LoVo (cell line): ENCODE data around the gene DNAJC5.

ENCODE experiments used
- DNase-seq: peaks from one replicate; pipeline ENCODE4 v3.0.0-alpha.2; 2016; ENCODE audit warnings: low spot score

The DNAJC5 gene

DNA sequence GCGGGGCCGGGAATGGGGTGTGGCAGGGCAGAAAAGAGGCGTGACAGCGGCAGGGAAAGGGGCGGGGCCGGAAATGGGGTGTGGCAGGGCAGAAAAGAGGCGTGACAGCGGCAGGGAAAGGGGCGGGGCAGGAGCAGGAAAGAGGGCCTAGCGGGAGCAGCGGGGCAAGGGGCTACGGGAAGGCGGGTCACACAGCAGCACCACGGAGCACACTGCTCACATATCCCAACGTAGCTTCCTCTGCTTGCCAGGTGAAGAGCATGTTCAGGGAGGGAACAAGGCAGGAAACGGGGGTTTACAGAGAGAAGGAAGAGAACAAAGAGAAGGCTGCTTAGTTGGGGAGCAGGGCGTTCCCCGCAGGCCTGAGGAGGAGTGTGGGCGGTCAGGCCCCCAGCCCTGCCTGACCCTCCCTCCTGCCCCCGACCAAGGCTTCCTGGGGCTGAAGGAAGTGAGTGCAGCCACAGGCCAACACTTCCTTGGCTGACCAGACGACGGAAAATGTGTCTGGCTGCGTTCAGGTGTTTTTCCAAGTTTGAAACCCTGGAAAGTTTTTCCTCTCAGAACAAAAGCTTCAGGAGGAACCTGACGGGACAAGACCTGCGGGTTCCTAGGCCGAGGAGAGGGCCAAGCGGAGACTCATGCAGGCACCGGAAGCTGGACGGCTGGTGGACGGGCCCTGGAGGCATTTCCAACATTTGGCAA lies 47.5 kb downstream of the DNAJC5 start:
- no peak for DNase-seq

DNA sequence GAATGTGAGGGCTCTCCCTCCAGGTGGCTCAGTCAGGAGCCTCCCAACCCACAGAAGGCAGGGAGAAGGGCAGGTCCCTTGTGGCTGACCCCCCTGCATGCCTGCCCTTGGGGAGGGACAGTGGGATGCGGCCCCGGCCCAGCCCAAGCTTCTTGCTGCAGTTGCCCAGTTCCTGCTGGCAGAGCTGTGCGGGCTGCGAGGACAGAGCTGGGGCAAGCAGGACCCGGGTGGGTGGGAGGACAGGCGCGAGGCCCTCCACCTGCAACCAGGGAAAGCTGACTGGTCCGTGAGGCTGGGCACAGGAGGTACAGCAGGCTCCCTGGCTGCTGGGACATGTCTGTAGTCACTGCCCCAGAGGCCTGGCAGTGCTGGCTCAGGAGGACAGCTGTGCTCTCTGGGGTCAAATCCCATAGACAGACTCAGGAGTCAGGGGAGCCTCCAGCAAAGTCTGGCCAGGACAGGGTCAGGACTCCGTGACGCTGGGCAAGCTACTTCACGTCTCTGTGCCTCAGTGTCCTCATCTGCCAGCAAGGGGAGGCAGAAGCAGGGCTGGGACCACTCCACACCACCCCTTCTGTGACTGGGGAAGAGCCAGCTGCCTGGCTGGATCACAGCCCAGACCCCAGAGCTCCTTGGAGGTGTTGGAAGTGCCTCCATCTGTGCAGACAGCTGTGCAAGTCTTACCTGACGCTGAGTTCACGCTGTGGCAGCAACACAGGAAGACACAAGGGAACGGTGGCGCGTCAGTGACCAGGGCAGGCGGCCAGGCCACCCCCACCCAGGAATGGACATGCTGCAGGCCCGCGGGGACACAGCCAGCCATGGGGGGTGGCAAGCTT lies 48.3 kb downstream of the DNAJC5 start:
- DNase-seq, result no peak

DNA sequence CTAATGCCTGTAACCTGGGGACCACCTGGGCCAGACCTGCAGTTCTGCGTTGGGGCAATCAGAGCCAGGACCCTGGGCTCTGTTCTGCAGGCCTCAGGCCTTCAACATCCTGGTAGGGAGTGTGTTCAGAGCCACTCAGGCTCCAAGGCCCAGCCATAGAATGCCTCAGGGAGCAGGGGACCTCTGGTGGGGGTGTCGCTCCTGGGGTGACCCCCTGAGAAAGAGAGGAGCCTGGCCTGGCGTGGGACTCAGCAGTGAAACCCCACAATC lies 48.8 kb downstream of the DNAJC5 start:
- no peak for DNase-seq

DNA sequence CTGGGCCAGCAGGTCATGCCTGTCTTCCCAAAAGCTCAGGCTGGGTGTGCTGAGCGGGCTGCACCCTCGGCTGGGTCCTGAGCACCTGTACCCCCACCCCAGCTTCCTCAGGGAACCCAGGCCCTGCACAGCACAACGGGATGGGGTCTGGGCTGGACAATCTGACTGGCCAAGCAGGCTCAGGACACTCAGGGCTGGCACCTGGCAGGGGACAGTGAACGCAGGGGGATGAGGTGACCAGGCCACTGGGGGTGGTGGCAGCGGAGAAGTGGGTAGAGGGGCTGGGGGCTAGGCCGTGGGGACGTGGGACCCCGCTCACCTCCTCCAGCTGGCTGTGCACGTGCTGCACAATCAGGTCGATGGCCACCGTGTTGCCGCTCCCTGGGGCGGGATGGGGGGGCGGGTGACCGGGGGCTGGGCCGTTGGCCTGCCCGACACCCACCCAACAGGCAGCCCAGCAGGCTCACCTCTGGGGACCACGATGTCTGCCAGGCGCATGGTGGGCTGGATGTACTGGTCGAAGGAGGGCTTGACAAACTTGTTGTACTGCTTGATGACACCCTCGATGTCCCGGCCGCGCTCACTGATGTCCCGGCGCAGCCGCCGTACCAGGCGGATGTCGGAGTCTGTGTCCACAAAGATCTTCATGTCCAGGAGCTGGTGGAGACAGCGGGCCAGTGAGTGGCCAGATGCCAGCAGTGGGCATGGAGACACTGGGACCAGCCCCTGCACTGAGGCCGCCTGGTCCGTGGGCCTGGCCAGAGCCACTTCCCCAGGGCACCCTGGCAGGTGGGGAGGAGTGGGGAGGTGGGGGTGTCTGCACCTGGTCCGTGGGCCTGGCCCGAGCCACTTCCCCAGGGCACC lies 49.4 kb downstream of the DNAJC5 start:
- no peak for DNase-seq

DNA sequence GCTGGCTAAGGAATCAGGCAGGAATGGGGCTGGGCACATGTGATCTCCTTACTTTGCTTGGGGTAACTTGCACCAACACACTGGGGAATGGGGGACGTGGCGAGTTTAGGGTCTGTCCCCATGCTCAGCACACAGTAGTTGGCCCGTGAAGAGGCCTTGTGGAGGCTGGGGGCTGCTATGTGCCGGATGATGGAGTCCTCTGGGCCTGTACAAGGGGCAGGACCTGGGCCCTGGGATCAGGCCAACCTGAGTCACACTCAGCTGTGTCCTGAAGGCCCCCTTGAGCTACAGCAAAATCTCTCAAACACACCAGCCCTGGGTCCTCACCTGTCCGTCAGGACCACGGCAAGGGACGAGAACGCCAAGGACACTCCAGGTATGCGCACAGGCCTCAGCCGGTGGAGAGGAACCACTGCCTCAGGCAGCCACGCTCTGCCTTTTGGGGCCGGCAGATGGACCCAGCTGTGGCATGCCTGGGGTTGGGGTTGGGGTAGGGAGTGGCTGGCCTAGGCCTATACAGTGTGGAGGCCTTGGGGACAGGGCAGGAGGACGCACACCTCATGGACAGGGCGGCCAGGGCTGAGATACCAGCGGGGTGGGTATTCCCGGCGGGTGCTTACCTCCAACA lies 50.2 kb downstream of the DNAJC5 start:
- DNase-seq, result no peak

DNA sequence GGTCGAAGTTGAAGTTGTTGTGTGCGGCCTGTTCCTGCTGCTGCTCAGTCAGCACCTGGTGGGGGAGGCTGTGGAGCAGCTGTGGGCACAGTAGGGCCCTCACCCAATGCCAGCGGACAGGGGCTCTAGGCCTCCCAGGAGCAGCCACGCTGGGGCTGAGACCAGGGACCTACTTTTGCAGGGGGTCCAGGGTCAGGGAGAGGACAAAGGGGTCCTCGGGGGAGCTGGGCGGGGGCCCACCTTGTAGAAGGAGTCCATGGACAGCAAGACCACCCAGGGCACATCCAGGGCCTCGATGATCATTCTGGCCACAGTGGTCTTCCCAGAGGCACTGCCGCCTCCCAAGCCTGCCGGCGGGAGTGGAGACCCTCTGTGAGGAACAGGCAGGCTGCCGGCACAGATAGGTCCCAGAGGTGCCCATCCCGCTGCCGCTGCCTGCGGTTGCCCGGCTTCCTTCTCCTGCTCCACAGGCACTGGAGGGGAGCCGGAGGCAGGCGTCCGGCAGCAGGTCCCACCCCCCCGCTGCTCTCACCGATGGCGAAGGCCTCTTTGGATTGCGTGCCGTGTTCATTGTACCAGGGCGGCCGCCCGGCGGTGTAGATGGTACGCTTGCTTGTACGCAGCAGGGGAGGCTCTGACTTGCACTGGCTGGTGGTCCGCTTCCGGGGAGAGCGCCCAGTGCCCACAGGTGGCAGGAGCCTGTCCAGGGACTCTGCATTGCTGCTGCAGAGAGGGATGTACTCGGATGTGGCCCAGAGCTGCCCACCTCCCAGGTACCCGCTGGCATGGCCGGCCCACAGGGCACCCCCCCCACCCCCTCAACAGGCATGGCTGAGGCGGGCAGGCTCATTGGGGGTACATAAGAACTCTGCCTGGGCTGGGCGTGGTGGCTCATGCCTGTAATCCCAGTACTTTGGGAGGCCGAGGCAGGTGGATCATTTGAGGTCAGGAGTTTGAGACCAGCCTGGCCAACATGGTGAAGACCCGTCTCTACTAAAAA lies 51.3 kb downstream of the DNAJC5 start:
- DNase-seq, result no peak

DNA sequence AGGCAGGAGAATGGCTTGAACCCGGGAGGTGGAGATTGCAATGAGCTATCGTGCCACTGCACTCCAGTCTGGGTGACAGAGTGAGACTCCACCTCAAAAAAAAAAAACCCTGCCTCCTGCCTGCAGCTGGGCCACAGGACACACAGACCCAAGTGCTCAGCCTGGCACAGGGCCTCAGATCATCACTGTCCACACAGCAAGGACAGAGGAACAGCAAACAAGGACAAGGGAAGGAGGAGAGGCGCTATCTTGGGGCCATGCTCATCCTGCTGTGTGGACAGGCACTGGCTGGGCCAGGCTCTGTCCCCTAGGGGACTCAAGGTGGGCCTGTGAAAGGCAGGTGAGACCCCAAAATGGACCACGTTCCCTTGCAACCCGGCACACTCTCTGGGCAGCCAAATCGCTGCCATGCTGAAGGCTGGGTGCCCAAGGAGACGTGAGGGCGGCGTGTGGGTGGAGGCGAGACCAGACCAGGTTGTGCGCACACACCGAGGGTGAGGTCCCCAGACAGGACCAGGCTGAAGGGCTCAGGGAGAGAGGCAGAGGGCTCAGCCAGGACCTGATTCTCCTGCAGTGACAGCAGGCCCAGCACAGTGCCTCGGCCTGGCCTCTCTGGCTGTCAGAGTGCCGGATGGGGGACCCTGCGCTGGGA lies 52.2 kb downstream of the DNAJC5 start:
- no peak for DNase-seq

DNA sequence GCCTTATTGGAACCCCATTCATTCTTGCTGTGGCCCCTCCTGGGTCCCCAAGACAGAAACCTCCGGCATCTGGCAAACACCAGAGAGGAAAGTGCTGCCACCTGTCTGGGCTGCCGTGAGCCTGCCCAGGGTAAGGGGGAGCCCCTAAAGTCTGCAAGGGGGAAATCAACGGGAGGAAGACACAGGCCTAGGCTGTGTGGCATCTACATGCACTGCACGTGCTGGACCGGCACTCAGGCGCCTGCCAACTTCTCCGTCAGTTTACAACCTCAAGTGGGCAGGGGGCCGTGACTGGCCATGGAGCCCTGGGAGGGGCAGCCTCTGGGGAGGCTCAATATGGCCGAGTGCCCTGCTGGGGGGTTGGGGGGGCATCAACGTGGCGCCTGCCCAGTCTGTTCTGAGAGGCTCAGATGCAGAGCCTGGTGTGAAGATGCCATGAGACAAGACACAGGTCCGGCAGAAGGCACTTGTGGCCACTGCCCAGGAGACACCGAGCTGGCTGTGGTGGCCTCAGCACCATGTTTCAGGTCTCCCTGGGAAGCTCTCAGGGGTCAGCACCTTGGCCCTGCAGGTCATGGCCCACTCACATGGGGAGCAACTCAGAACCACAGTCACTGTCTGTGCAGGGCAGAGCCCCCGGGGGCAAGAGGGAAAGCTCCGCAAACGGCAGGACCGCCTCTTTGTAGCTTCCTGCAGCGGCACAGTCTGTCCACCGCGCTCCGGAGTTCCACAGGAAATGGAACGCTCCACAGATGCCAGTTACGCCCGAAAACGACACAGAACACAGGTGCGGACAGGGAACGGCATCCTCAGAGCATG lies 52.9 kb downstream of the DNAJC5 start:
- DNase-seq, result no peak

DNA sequence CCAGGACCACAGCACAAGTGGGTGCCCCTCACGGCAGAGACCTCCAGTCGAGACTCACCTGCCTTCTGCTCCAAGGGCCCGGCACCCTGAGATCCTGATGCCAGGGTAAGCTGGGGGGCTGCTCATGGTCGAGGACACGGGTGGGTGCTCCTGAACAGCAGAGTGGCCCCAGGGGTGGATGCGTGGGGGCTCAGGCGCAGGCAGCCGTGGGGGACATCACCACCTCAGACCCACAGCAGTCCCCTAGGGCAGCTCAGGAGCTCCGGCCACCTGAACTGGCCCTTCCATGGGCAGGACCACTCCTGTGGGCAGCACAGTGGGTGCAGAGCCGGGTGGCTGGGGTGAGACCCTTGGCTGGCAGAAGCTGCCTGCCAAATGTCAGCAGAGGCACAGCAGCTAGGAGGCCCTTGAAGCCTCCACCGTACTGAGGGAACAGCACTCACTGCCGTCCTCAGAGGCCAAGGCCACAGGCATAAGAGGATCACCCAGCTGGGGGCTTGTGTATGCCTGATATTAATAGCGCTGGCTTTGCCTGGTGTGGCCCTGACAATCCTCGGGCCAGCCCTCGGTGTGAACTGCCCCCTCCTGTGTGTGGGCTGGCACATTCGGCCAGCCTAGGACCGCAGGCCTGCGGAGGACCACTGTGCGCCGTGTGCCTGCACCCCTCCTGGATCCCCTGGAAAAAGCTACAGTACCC lies 55.9 kb downstream of the DNAJC5 start:
- no peak for DNase-seq

DNA sequence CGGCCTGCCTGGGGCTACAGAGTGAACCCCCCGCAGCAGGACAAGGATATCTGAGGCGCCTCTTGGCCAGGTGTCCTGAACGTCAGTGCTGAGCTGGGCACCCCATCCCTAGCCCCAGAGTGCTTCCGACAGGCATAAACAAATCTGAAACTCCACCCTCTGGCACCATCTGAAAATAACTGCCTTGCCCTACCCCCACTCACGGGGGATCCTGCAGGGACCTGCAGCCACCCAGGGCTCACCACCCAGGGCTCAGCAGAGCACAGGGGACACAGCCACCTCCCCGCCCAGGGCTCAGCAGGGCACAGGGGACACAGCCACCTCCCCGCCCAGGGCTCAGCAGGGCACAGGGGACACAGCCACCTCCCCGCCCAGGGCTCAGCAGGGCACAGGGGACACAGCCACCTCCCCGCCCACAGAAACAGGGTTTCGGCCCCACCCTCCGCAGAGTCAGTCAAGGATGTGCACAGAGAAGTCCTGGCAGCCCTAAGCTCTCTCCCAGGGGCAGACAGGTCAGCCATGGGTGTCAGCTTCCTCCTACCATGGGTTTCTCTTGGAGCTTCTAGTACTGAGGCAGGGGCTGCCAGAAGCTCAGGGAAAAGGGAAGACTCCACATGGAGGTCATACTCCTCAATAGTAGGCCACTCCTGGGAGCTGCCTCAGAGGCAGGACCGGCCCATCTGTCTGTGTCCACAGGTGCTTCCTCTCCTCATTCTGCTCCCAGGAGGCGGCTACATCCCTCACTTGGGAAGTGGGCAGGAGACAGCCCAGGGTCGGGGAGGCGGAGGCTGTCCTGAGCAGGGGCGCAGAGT lies 56.7 kb downstream of the DNAJC5 start:
- DNase-seq, result no peak

DNA sequence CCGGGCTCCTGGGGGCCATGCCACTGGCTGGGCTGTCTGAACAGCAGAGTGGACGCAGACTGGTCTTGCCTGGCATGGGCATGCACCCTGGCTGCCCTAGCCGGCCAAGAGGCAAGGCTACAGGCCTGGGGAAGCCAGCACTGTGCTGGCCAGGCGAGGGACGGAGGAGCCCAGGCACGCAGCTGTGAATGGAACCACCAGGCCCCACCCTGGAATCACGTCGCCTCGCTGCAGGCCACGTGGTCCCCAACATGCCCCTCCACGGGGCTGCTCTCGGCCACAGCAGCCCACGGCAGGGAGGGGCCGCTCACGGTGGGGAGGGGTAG lies 57.2 kb downstream of the DNAJC5 start:
- no peak for DNase-seq

DNA sequence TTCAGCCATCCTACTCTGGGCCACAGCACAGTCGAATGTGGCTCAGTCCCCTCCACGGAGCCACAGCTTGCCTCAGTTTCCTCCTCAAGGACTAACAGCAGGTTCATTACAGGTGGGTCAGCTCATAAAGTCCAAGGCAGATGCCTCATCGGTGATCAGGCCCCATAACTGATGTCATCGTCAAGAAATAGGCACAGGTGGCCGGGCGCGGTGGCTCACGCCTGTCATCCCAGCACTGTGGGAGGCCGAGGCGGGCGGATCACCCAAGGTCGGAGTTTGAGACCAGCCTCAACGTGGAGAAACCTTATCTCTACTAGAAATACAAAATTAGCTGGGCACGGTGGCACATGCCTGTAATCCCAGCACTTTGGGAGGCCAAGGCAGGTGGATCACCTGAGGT lies 57.8 kb downstream of the DNAJC5 start:
- DNase-seq, result peak; percentile 44

DNA sequence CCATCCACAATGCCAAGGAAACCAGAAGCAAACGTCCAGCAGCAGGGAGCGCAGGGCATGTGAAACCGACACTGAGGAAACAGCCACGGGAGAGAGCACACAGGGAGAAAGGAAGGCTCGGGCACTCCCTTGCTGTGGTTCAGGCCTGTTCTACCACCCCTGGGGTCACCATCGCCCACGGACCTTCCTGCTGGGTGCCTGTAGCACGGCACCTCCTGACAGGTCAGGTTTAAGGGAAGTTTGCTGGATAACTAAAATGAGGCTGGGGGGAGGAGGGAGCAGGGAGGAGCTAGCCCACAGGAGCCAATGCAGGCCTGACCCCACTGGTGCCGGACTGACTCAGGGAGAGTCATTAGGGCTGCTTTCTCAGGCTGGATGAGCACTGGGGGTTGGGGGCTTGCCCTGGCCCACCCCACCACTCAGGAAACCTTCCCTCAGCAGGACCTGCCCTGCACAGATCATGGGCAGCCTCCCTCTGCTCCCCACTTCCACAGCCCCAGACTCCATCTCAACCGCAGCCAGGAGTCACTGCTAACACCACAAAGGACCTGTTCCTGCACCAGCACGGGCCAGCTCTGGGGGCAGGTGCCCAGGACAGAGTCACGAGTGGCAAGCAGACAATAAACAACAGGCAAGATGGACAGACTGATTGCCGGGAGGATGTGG lies 59.0 kb downstream of the DNAJC5 start:
- DNase-seq, result no peak

DNA sequence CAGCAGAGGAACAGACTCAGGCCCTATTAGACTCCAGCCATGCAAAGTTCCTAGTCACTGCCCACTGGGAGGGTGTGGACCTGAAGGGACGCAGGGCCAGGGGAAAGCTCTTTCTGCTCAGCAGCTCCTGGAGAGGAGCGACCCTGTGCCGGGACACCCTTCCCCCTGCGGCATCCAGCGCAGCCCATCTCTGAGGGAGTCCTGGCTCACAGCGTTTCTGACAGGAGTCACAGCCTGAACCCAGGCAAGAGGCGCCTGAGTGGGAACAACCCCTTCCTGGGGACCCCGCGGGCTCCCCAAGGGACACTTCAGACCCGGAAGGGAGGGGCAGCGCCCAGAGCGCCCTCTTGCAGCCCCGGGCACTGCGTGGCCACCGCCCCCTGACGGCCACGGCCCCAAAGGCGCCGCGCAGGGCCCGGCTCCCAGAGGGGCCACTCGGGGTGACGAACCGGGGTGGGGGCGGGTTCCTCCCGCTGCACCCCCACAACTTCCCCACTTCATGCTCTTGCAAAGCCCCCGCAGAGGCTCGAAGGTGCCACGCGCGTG lies 60.4 kb downstream of the DNAJC5 start:
- DNase-seq, result no peak

DNA sequence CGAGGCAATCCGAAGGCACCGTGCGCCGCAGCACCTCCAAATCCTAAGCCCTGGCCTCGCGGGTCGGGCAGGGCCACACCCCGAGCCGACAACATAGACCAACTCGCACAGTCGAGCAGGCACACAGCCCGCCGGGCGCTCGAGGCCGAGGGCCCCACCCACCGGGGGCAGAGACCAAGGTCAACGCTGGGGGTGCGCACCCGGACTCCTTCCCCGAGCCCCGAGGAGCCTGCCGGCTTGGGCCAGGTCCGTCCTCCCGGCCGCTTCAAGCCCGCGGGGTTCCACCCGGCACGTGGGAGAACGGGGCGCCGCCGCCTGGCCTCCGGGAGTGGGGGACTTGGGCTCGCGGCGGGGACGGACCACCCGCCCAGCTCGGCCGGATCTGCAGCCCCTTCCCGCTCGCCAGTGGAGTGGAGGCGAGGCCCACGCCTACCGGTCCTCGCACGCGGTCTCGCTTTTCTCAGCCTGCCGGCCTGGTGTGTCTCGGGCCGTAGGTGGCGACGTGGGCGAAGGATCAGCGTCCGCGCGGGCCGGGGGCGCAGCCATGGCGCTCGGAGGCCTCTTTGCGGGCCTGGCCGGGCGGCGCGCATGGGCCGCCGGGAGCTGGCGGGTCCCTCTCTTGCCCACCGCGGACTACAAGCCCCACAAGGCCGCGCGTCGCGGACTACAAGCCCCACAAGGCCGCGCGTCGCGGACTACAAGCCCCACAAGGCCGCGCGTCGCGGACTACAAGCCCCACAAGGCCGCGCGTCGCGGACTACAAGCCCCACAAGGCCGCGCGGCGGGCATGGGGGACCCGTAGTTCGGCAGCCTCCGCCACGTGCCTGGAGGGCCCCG lies 61.1 kb downstream of the DNAJC5 start, which contains the start of gene UCKL1:
TSS of gene UCKL1 (minus strand) at position 590 of the 837 bp plus-strand sequence. CDS start at position 546, 44 bp downstream.
- peak; percentile 86 for DNase-seq

DNA sequence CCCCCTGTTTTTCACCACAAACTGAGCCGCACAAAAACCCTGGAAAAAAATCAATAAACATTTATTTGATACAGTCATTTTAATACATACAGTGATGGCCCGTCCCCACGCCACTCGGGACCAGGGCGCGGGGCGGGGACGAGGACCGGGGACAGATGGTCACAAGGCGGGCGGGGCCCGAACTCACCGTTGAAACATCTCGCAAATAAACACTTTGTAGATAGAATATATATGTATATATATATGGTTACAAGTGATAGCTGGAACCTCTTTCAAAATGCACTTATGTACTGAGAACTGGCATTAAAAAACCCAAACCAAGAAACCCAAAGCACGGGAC lies 61.7 kb downstream of the DNAJC5 start:
- no peak for DNase-seq
